PC-9 (cell line): ENCODE data around the gene SIPA1. TPM values are rescaled to one million over a fixed set of nuclear protein-coding genes. Genes with fewer than 3 reads are reported as not detected.

Experiments
- BruUV-seq: library from RNA; stranded (reverse); fragments of 400-500 nt; replicated peaks from 2 replicates; lab custom pipeline; 2021; lab: Mats Ljungman, UMichigan
- CTCF ChIA-PET: fragments of 300-600 bp; sonication (Branson Sonifier 250); formaldehyde crosslinking; loops from one replicate; lab custom pipeline; 2022; ENCODE audit warnings: antibody characterized with exemption; lab: Charles Lee
- POLR2A ChIA-PET: fragments of 300-600 bp; sonication (Branson Sonifier 250); formaldehyde crosslinking; loops from one replicate; lab custom pipeline; 2022; ENCODE audit warnings: antibody characterized with exemption; ENCODE audit not compliant: unreplicated experiment; lab: Charles Lee
- DNase-seq, 2 experiments: peaks; one replicate each; pipeline versions ENCODE4 v3.0.0 to v3.0.0-alpha.2; 2015 to 2022; ENCODE audit warnings: mixed read lengths in 1 of 2
- H2AFZ ChIP-seq: fragments of 200-600 bp; sonication (generic); 2 replicates; pipeline ENCODE4 v1.8.1; 2017; ENCODE audit warnings: antibody characterized with exemption
- H3F3A ChIP-seq: fragments of 200-600 bp; sonication (generic); 2 replicates; pipeline ENCODE4 v1.8.1; 2017; ENCODE audit warnings: antibody characterized with exemption, mild to moderate bottlenecking, low read depth; ENCODE audit not compliant: insufficient read depth
- H3K27ac ChIP-seq: fragments of 200-600 bp; sonication (generic); 2 replicates; pipeline ENCODE4 v1.6.1; 2016; ENCODE audit warnings: mixed run types
- H3K27me3 ChIP-seq: fragments of 200-600 bp; sonication (generic); 2 replicates; pipeline ENCODE4 v1.6.1; 2016; ENCODE audit warnings: low read depth, mixed run types; ENCODE audit not compliant: insufficient read depth
- H3K36me3 ChIP-seq: fragments of 200-600 bp; sonication (generic); 2 replicates; pipeline ENCODE4 v1.6.1; 2016; ENCODE audit warnings: low read depth, mixed run types
- H3K4me1 ChIP-seq: fragments of 200-600 bp; sonication (generic); replicated peaks from 2 replicates; pipeline ENCODE4 v1.6.1; 2016; ENCODE audit warnings: mixed run types; ENCODE audit not compliant: insufficient read depth
- H3K4me2 ChIP-seq: fragments of 200-600 bp; sonication (generic); 2 replicates; pipeline ENCODE4 v1.6.1; 2017; ENCODE audit warnings: mixed run types
- H3K4me3 ChIP-seq: fragments of 200-600 bp; sonication (generic); 2 replicates; pipeline ENCODE4 v1.6.1; 2016; ENCODE audit warnings: mixed run types
- H3K79me2 ChIP-seq: fragments of 200-600 bp; sonication (generic); 2 replicates; pipeline ENCODE4 v1.6.1; 2017; ENCODE audit warnings: low read depth, mixed run types
- H3K9me2 ChIP-seq: fragments of 200-600 bp; sonication (generic); 2 replicates; pipeline ENCODE4 v1.8.1; 2017; ENCODE audit warnings: mild to moderate bottlenecking; ENCODE audit not compliant: insufficient read depth
- H3K9me3 ChIP-seq: fragments of 200-600 bp; sonication (generic); 2 replicates; pipeline ENCODE4 v1.8.1; 2016; ENCODE audit warnings: low read depth; ENCODE audit not compliant: insufficient read depth
- H4K20me1 ChIP-seq: fragments of 200-600 bp; sonication (generic); 2 replicates; pipeline ENCODE4 v1.8.1; 2017; ENCODE audit not compliant: insufficient read depth
- CTCF ChIP-seq: fragments of 200-600 bp; sonication (generic); conservative IDR thresholded peaks from 2 replicates; pipeline ENCODE4 v1.6.1; 2017; ENCODE audit warnings: mixed run types, antibody characterized with exemption, mild to moderate bottlenecking, moderate library complexity
- EZH2 ChIP-seq: fragments of 200-600 bp; sonication (generic); IDR thresholded peaks from 2 replicates; pipeline ENCODE4 v1.8.0; 2017; ENCODE audit warnings: antibody characterized with exemption, low read depth
- intact Hi-C: fragments of 100-400 bp; cut with micrococcal nuclease; formaldehyde crosslinking; loops from one replicate; pipeline ENCODE4 v1.10.0; 2022; ENCODE audit not compliant: unreplicated experiment
- total RNA-seq: library from RNA; stranded (reverse); gene quantifications from 2 replicates; pipeline ENCODE4 v1.2.3, GENCODE V29; 2021

Gene SIPA1
- total RNA-seq, 1 experiment from 2014 or later, result 65.6 TPM

GRCh38 chr11:65639623-65640482, 2.0 kb downstream of the SIPA1 start:
- H3K36me3 ChIP-seq, result peaks cover 14% of the 10 kb centered on the region
- no peak overlapping the region for H3K27ac ChIP-seq
- H4K20me1 ChIP-seq, result peaks cover 10% of the 10 kb centered on the region; the same call in 1 of the 2 replicates
- intact Hi-C loops, result loop anchor here (2.0 to 5.0 kb wide), 3 partner anchors 13 to 247 kb away; partner anchors contain the start of gene FIBP
- H3F3A ChIP-seq, result peaks cover 44% of the 10 kb centered on the region
- CTCF ChIA-PET, result no interaction called here
- H3K9me2 ChIP-seq, result no peaks in the 10 kb centered on the region
- H3K4me1 ChIP-seq, result peaks cover 17% of the 10 kb centered on the region
- POLR2A ChIA-PET, result interaction anchor here (0.5 kb wide), 1 partner anchor 25 kb away, joined by 3 read pairs; no protein-coding TSS in a partner anchor
- no peak overlapping the region for H3K4me2 ChIP-seq
- no peaks in the 10 kb centered on the region for H3K27me3 ChIP-seq
- H3K4me3 ChIP-seq, result no peak overlapping the region
- BruUV-seq, result TSS peak; percentile 2
- H2AFZ ChIP-seq, result no peak overlapping the region
- H3K9me3 ChIP-seq, result no peaks in the 10 kb centered on the region
- no peaks in the 10 kb centered on the region for H3K79me2 ChIP-seq
- TF ChIP-seq EZH2 (no peak), CTCF (no peak)
- peak in 1 of 2 experiments; percentile 31 for DNase-seq

DNA sequence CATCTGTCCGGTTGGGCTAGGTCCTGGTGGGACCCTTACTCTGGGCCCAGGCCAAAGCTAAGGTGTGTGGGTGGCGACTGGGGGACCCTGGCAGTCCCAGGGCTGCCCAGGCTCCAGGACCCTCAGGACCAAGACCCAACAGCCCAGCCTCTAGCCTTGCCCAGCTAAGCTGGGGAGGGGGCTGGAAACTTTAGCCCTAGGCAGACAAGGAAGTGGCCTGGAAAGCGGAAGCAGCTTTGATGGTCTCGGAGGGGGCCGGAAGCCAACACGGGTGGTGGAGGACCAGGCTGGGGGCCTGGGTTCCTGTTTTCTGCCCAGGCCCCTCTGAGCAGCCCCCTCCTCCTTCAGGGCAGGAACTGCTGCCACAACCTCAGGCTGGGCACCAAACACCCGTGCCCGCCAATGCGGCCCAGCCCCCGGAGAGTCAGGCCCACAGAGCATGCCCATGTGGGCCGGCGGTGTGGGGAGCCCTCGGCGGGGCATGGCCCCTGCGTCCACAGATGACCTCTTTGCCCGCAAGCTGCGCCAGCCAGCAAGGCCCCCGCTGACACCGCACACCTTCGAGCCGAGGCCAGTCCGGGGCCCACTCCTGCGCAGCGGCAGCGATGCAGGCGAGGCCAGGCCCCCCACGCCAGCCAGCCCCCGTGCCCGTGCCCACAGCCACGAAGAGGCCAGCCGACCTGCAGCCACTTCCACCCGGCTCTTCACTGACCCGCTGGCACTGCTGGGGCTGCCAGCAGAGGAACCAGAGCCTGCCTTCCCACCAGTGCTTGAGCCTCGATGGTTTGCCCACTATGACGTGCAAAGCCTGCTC, 2.8 kb downstream of the SIPA1 start:
- Histone ChIP-seq H3K4me2 (no peak overlapping the region), H3K79me2 (no peaks in the 10 kb centered on the region), H3K27ac (no peak overlapping the region), H2AFZ (no peak overlapping the region), H3K9me3 (no peaks in the 10 kb centered on the region), H3K27me3 (no peaks in the 10 kb centered on the region), H3K4me1 (peaks cover 17% of the 10 kb centered on the region), H3K36me3 (peaks cover 11% of the 10 kb centered on the region), H3K4me3 (no peak overlapping the region), H3K9me2 (no peaks in the 10 kb centered on the region), H3F3A (peaks cover 39% of the 10 kb centered on the region), H4K20me1 (peaks cover 10% of the 10 kb centered on the region; the same call in 1 of the 2 replicates)
- TF ChIP-seq EZH2 (no peak), CTCF (no peak)
- intact Hi-C loops, result no loop called here
- ChIA-PET POLR2A (no interaction called here), CTCF (no interaction called here)
- BruUV-seq, result no TSS peak
- peak in 1 of 2 experiments; percentile 13 for DNase-seq

DNA sequence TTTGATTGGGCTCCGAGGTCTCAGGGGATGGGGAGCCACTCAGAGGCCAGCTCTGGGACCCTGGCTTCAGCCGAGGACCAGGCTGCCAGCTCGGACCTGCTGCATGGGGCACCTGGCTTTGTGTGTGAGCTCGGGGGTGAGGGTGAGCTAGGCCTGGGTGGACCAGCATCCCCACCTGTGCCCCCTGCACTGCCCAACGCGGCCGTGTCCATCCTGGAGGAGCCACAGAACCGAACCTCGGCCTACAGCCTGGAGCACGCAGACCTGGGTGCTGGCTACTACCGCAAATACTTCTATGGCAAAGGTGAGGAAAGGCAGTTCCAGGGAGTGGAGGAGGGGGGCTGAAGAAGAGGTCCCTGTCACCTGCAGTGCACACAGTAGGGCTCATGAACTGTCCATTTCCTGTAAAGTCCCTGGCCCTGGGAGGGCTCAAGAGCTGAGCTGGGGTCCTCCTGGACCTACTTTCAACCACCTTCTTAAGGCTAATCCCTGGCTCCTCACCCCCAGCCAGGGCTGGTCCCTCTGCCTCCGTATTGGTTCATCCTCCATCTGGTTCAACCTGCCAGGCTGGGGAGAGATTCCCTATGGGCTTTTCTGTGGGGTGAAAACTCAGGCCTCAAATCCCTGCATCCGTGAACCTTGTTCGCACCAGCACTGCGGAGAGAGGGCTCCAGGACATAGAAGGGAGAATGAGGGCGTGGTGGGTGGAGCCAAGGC, 3.6 kb downstream of the SIPA1 start:
- Histone ChIP-seq H3K27ac (no peak overlapping the region), H3F3A (peaks cover 31% of the 10 kb centered on the region), H2AFZ (no peak overlapping the region), H3K4me3 (no peak overlapping the region), H3K36me3 (peaks cover 3% of the 10 kb centered on the region), H3K27me3 (no peaks in the 10 kb centered on the region), H3K9me2 (no peaks in the 10 kb centered on the region), H4K20me1 (peaks cover 10% of the 10 kb centered on the region; the same call in 1 of the 2 replicates), H3K9me3 (no peaks in the 10 kb centered on the region), H3K79me2 (no peaks in the 10 kb centered on the region), H3K4me1 (peaks cover 17% of the 10 kb centered on the region), H3K4me2 (no peak overlapping the region)
- ChIA-PET POLR2A (no interaction called here), CTCF (no interaction called here)
- BruUV-seq, result no TSS peak
- DNase-seq, result peak in 1 of 2 experiments; percentile 31
- intact Hi-C loops, result no loop called here
- TF ChIP-seq EZH2, result no peak
- TF ChIP-seq CTCF, result no peak
